Stomach (tissue), 4 donors: ENCODE results near the gene NKIRAS2.

Source experiments
- POLR2A ChIP-seq, 4 donors: fragments of 450-650 bp; IDR thresholded peaks; one replicate each; pipeline ENCODE4 v1.6.1; 2016; ENCODE audit warnings: antibody characterized with exemption in 4 of 4, control low read depth in 2 of 4, mild to moderate bottlenecking in 1 of 4, moderate library complexity in 1 of 4
- TF ChIP-seq, protein P1 (sequence below), 7 experiments: fragments of 450-650 bp in 4 of 7; fragments of 200-600 bp in 3 of 7; sonication (generic) in 3 of 7; IDR thresholded peaks; one replicate each; pipeline ENCODE4 v1.5.1; 2016 to 2019; ENCODE audit warnings: antibody characterized with exemption in 7 of 7, control low read depth in 2 of 7, mild to moderate bottlenecking in 1 of 7

GRCh38 chr17:41986634-41987033 is 33.3 kb upstream of the NKIRAS2 start:
- TF ChIP-seq, protein P1, sequence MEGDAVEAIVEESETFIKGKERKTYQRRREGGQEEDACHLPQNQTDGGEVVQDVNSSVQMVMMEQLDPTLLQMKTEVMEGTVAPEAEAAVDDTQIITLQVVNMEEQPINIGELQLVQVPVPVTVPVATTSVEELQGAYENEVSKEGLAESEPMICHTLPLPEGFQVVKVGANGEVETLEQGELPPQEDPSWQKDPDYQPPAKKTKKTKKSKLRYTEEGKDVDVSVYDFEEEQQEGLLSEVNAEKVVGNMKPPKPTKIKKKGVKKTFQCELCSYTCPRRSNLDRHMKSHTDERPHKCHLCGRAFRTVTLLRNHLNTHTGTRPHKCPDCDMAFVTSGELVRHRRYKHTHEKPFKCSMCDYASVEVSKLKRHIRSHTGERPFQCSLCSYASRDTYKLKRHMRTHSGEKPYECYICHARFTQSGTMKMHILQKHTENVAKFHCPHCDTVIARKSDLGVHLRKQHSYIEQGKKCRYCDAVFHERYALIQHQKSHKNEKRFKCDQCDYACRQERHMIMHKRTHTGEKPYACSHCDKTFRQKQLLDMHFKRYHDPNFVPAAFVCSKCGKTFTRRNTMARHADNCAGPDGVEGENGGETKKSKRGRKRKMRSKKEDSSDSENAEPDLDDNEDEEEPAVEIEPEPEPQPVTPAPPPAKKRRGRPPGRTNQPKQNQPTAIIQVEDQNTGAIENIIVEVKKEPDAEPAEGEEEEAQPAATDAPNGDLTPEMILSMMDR (IDR thresholded peaks at IDR 0.05), result no peak
- TF ChIP-seq POLR2A (IDR thresholded peaks at IDR 0.05), result no peak
